Activated CD4-positive, alpha-beta T cell treated with anti-CD3 and anti-CD28 coated beads for 36 hours (primary cell): ENCODE measurements around the gene CAMSAP1. TPM values are rescaled to one million over a fixed set of nuclear protein-coding genes. Genes with fewer than 3 reads are reported as not detected.
"Not testable (repeated sequence)": the region's sequence is repeated elsewhere in the genome, so short reads cannot be mapped to it uniquely, and the experiment has no call there.

Experiments used
- ATAC-seq: fragments of 200-7000 bp; cut with Tn5 transposase; one replicate; pipeline ENCODE4 v1.10.0; 2021; ENCODE audit warnings: mild to moderate bottlenecking, moderate library complexity
- CTCF ChIA-PET: fragments of 350-600 bp; sonication (Branson Sonifier 250); formaldehyde crosslinking; loops from one replicate; lab custom pipeline; 2021; ENCODE audit warnings: antibody characterized with exemption; lab: Charles Lee
- POLR2A ChIA-PET: fragments of 350-600 bp; sonication (Branson Sonifier 250); formaldehyde crosslinking; loops from one replicate; lab custom pipeline; 2021; ENCODE audit warnings: antibody characterized with exemption, inconsistent platforms; lab: Charles Lee
- DNase-seq: peaks from one replicate; pipeline ENCODE4 v3.0.0-alpha.2; 2020
- H3K27ac Mint-ChIP-seq: one replicate; pipeline ENCODE4 v1.8.0; 2021; ENCODE audit warnings: mixed read lengths
- H3K27me3 Mint-ChIP-seq: one replicate; pipeline ENCODE4 v1.8.0; 2021; ENCODE audit warnings: mixed read lengths
- H3K36me3 Mint-ChIP-seq: one replicate; pipeline ENCODE4 v1.8.0; 2021; ENCODE audit warnings: low read depth, mixed read lengths
- H3K4me1 Mint-ChIP-seq: one replicate; pipeline ENCODE4 v1.8.0; 2021; ENCODE audit warnings: mixed read lengths
- H3K4me3 Mint-ChIP-seq: one replicate; pipeline ENCODE4 v1.8.0; 2021; ENCODE audit warnings: mild to moderate bottlenecking, moderate library complexity, mixed read lengths
- H3K9me3 Mint-ChIP-seq: one replicate; pipeline ENCODE4 v1.8.0; 2021; ENCODE audit warnings: low read depth, mixed read lengths
- intact Hi-C, 2 experiments: fragments of 100-400 bp; cut with DNase I in 1 of 2; cut with micrococcal nuclease in 1 of 2; formaldehyde crosslinking; loops; one replicate each; pipeline versions ENCODE4 v1.14.2 to v1.15.1; 2022 to 2024; cut with DNase I, micrococcal nuclease
- total RNA-seq, 2 experiments: library from RNA; stranded (reverse); gene quantifications; one replicate each; pipeline ENCODE4 v1.2.3, GENCODE V29; 2021

Gene CAMSAP1
- total RNA-seq, 2 experiments from 2014 or later = 31.2 to 33.4 TPM

DNA sequence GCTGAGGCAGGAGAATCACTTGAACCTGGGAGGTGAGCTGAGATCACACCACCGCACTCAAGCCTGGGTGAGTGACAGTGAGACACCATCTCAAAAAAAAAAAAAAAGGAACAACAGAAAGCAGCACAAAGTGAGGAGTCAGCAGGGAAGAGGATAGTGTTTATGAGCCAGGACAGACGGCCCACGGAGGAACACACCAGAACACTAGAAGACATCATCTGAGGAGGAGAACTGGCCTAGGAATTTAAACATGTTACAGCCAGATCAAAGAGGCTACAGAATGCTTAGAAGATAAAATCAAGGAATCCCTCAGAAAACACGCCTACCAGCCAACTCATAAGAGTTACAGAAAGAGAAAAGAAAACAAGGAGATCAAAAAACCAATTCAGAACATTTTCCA, 41.6 kb upstream of the CAMSAP1 start:
- CTCF ChIA-PET = no interaction called here
- ATAC-seq (no peak), DNase-seq (no peak)
- H3K36me3 Mint-ChIP-seq = peaks cover 49% of the 10 kb centered on the region
- H3K27me3 Mint-ChIP-seq = no peaks in the 10 kb centered on the region
- no peak overlapping the region for H3K4me3 Mint-ChIP-seq
- peaks cover 4% of the 10 kb centered on the region for H3K4me1 Mint-ChIP-seq
- POLR2A ChIA-PET = no interaction called here
- intact Hi-C loops = no loop called here
- H3K9me3 Mint-ChIP-seq = no peaks in the 10 kb centered on the region
- H3K27ac Mint-ChIP-seq = no peak overlapping the region

DNA sequence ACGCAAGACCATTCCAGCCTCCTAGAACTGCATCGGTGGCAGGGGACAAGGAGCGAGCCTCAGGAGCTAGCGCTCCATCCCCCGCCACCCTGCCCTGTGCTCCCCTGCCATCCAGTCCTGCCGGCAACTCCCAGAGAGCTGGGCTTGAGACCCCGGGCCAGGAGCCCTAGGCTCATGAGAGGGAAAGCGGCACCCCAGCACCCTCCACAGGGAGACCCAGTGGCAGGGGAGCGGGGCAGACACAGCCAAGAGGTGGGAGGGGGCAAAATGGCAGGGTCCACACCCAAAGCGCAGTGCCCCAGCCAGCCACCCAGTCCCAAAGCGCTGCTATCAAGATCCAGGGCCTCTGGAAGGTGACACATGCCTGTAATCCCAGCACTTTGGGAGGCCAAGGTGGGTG, 41.1 kb upstream of the CAMSAP1 start:
- Mint-ChIP-seq H3K27ac (no peak overlapping the region), H3K9me3 (no peaks in the 10 kb centered on the region), H3K27me3 (no peaks in the 10 kb centered on the region), H3K36me3 (peaks cover 51% of the 10 kb centered on the region), H3K4me1 (peaks cover 4% of the 10 kb centered on the region), H3K4me3 (no peak overlapping the region)
- ATAC-seq (no peak), DNase-seq (no peak)
- POLR2A ChIA-PET = no interaction called here
- CTCF ChIA-PET = no interaction called here
- intact Hi-C loops = no loop called here

DNA sequence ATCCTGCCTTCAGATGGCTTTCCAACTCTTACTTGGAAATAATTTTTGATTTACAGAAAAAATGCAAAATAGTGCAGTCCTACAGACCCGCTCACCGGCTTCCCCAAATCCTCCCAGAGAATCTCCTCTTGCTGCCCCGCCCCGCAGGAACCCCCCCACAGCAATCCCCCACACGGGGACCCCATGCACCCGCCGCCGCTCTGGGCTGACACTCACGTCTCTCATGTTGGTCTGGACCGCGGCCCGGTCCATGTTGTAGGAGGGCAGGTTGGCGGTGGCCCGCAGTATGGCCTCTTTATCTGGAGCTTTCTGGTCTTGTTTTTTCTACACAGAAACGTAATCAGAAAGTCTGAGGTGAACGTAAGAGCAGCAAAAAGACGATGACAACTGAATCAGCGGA, 40.2 kb upstream of the CAMSAP1 start:
- POLR2A ChIA-PET = interaction anchor here (0.6 kb wide), 1 partner anchor 89 kb away, joined by 3 read pairs; no protein-coding TSS in a partner anchor
- no peak overlapping the region for H3K4me3 Mint-ChIP-seq
- H3K27ac Mint-ChIP-seq = no peak overlapping the region
- CTCF ChIA-PET = no interaction called here
- intact Hi-C loops = no loop called here
- H3K4me1 Mint-ChIP-seq = peaks cover 4% of the 10 kb centered on the region
- peaks cover 53% of the 10 kb centered on the region for H3K36me3 Mint-ChIP-seq
- no peaks in the 10 kb centered on the region for H3K9me3 Mint-ChIP-seq
- ATAC-seq = no peak
- DNase-seq = no peak
- H3K27me3 Mint-ChIP-seq = no peaks in the 10 kb centered on the region

DNA sequence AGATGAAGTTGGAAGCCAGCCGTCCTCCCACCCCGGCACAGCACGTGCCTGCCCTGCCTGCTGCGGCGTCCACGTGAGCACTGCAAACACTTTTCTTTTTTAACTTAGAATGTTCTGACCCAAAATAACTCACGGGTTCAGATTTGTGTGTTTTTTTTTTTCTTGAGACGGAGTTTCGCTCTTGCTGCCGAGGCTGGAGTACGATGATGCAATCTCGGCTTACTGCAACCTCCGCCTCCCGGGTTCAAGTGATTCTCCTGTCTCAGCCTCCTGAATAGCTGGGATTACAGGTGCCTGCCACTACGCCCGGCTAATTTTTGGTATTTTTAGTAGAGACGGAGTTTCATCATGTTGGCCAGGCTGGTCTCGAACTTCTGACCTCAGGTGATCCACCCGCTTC, 39.8 kb upstream of the CAMSAP1 start:
- H3K27me3 Mint-ChIP-seq, CTCF ChIA-PET, H3K27ac Mint-ChIP-seq, H3K4me1 Mint-ChIP-seq, DNase-seq, H3K9me3 Mint-ChIP-seq, ATAC-seq, intact Hi-C loops, H3K4me3 Mint-ChIP-seq, POLR2A ChIA-PET: not testable (repeated sequence)
- H3K36me3 Mint-ChIP-seq = peaks cover 49% of the 10 kb centered on the region

DNA sequence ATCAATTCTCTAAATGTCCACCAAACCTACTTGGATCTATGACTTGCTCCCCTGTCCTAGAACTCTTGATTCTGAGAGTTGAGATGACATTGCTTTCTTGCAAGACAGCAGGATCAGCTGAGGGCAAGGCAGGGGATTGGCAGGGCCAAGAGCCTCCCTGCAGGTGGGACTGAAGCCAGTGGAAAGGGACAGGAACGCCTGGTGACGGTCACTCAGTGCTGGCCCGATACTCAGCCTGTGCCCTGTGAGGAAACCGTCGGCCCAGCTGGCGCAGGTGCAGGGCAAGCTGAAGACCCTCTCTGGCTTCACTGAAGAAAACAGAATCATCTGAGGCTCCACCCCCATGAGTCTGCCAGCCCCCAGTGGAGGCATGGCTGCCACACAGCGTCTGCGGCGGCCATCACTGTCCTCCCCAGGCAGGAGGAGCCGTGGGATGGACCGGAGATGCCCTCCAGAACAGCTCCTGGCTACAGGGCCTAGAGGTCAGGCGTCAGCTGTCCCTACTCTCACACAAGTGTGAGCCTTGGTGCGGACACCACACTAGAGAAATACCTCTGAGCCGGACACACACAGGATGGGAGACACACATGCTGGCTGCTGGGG, 39.1 kb upstream of the CAMSAP1 start:
- POLR2A ChIA-PET = no interaction called here

DNA sequence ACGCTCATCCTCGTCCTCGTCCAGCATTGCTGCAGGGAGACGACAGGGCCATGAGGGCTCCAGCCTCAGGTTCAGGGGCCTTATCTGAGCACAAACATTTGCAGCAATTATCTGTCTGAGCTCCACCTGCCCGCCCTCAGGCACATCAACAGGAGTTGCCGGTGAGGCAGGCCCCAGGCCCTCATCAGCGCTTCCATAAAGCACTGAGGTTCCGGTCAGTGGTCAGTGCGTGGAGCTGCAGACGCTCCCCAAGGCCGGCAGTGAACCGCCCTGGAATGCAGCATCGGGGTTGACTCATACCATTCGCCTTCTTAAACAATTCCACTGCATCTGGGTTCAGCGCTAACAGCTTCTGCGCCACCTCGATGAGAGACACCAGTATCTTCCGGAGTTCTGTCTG, 38.6 kb upstream of the CAMSAP1 start:
- H3K4me3 Mint-ChIP-seq = no peak overlapping the region
- ChIA-PET POLR2A (no interaction called here), CTCF (no interaction called here)
- no peaks in the 10 kb centered on the region for H3K9me3 Mint-ChIP-seq
- no peak overlapping the region for H3K27ac Mint-ChIP-seq
- DNase-seq (no peak), ATAC-seq (no peak)
- peaks cover 52% of the 10 kb centered on the region for H3K36me3 Mint-ChIP-seq
- peaks cover 4% of the 10 kb centered on the region for H3K4me1 Mint-ChIP-seq
- intact Hi-C loops = no loop called here
- no peaks in the 10 kb centered on the region for H3K27me3 Mint-ChIP-seq

More for the DNA sequence above, 39.1 kb upstream of the CAMSAP1 start:
- Mint-ChIP-seq H3K4me1 (peaks cover 4% of the 10 kb centered on the region), H3K27ac (no peak overlapping the region), H3K9me3 (no peaks in the 10 kb centered on the region), H3K27me3 (no peaks in the 10 kb centered on the region), H3K36me3 (peaks cover 50% of the 10 kb centered on the region), H3K4me3 (no peak overlapping the region)
- DNase-seq = no peak
- ATAC-seq = no peak
- intact Hi-C loops = no loop called here
- CTCF ChIA-PET = no interaction called here

DNA sequence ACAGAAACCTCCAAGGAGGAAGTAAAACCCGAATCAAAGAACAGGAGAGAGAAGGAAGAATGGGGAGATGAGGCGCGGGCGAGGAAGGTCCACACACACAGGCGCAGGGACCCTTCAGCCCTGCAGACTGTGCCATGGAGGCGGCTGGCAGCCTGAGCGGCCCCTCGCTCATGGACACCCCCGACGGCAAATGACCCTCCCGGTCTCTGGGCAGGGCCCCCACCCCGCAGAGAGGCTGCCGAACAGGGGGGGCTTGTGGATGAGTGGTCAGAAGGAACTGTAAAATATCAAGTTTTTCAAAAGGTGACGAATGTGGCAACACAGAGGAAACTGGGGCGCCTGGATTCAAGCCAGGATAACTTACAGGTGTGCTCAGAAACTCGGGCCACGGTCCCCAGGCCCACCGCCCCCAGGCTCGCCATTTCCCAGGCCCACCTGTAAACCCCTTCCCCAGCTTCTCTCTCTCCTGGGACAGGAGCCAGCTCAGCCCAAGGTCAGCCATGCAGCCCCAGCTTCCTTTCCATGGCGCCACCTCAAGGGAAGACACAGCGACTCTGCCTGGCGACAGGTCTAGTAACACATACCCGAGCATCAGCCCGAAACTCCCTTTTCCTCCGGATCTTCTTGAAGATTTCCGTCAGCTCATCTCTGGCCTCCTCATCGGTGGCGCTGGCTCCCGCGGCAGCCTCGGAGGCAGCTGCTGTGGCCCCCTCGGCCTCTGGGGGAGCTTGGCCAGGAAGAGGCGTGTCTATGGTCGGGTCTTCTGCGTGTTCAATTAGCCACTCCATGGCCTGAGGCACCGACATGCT, 37.3 kb upstream of the CAMSAP1 start:
- peaks cover 61% of the 10 kb centered on the region for H3K36me3 Mint-ChIP-seq
- H3K4me3 Mint-ChIP-seq = no peak overlapping the region
- DNase-seq = no peak
- ATAC-seq = no peak
- ChIA-PET POLR2A (no interaction called here), CTCF (interaction anchor here (1.0 kb wide), 1 partner anchor 47 kb away, joined by 4 read pairs; no protein-coding TSS in a partner anchor)
- intact Hi-C loops = no loop called here
- no peaks in the 10 kb centered on the region for H3K9me3 Mint-ChIP-seq
- peaks cover 7% of the 10 kb centered on the region for H3K4me1 Mint-ChIP-seq
- no peak overlapping the region for H3K27ac Mint-ChIP-seq
- no peaks in the 10 kb centered on the region for H3K27me3 Mint-ChIP-seq

DNA sequence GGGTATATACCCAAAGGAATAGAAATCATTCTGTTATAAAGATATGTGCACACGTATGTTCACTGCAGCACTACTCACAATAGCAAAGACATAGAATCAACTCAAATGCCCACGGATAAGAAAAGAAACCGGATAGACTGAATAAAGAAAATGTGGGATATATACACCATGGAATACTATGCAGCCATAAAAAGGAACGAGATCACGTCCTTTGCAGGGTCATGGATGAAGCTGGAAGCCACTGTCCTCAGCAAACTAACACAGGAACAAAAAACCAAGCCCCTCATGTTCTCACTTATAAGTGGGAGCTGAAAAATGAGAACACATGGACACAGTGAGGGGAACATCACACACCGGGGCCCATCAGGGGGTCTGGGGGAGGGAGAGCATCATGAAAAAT, 36.3 kb upstream of the CAMSAP1 start:
- H3K27me3 Mint-ChIP-seq, H3K9me3 Mint-ChIP-seq, POLR2A ChIA-PET, H3K27ac Mint-ChIP-seq, H3K4me1 Mint-ChIP-seq, CTCF ChIA-PET, ATAC-seq, H3K4me3 Mint-ChIP-seq, DNase-seq, intact Hi-C loops: not testable (repeated sequence)
- peaks cover 63% of the 10 kb centered on the region for H3K36me3 Mint-ChIP-seq

DNA sequence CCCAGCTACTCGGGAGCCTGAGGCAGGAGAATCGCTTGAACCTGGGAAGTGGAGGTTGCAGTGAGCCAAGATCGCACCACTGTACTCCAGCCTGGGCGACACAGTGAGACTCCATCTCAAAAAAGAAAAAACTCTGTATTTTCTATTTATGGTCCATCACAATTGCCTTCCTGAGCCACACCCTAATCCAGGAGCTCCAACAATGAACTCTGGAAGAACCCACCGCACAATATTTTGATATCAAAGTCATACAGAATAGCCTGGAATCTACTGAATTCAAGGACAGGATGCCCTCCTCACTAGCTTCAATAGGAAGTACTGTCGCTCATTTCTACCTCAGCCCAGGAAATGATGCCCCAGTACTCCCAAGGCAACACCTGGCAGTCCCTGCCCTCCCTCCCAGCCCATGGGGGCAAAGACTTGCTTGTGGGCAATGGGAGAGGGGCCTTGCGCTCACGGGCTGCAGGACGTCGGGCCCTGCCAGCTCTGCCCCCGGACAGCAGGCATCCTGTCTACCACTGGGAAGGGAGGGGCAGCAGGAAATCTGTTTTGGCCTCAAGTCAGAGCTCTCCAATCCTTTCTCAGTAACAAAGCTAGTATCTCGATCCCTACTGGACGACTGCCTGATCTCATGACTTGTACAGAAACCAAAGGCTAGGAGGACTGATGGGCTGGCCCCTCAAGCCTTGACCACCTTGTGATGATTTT, 34.1 kb upstream of the CAMSAP1 start:
- intact Hi-C loops = no loop called here
- CTCF ChIA-PET = no interaction called here
- H3K36me3 Mint-ChIP-seq = peaks cover 73% of the 10 kb centered on the region

DNA sequence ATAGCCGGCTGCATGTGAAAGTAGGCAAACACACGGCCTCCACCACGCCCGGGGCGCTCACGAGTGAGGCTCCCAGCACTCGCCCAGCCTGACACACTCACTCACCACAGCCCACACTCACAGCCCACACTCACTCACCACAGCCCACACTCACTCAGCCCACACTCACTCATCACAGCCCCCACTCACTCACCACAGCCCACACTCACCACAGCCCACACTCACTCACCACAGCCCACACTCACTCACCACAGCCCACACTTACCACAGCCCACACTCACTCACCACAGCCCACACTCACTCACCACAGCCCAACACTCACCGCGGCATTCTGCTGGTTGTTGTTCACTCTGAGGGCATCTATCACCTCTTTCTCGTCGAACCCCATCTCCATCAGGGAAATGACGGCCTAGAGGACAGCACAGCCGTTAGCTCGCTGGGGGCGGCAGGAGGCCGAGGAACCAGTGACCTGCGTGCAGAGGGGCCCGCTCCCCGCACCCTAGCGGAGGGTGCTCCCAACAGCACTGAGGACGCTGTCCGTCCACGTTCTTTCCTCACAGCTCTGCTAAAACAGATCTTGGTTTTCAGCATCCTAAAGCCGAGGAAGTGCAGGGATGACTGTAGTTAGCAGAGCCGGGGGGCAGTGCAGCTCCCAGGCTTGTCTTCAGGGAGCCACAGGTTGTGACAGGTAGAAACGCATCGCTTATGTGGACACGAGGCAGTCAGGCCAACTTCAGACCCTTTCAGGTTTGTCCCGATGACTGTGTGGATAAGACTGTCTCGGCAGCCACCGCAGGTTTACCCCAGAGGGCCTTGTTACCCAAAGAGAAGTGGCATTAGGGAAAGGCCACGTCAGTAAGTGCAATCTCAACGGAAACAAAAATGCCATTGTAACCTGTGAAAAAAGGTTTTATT, 32.3 kb upstream of the CAMSAP1 start:
- H3K27ac Mint-ChIP-seq = peak overlapping the region; percentile 84
- H3K4me3 Mint-ChIP-seq = peak overlapping the region; percentile 71
- peaks cover 71% of the 10 kb centered on the region for H3K36me3 Mint-ChIP-seq
- peak; percentile 69 for ATAC-seq
- H3K27me3 Mint-ChIP-seq = no peaks in the 10 kb centered on the region
- ChIA-PET CTCF (no interaction called here), POLR2A (no interaction called here)
- H3K4me1 Mint-ChIP-seq = peaks cover 8% of the 10 kb centered on the region
- intact Hi-C loops = loop anchor here (1.0 kb wide), 3 partner anchors 14 to 34 kb away; partner anchors contain the start of gene UBAC1 (in 1 of the 2)
- DNase-seq = peak; percentile 71
- peaks cover 3% of the 10 kb centered on the region for H3K9me3 Mint-ChIP-seq

More for the DNA sequence above, 34.1 kb upstream of the CAMSAP1 start:
- no peak overlapping the region for H3K4me3 Mint-ChIP-seq
- POLR2A ChIA-PET = interaction anchor here (1.3 kb wide), 1 partner anchor 16 kb away, joined by 5 read pairs; no protein-coding TSS in a partner anchor
- H3K9me3 Mint-ChIP-seq = peaks cover 3% of the 10 kb centered on the region
- H3K4me1 Mint-ChIP-seq = peaks cover 8% of the 10 kb centered on the region
- no peaks in the 10 kb centered on the region for H3K27me3 Mint-ChIP-seq
- DNase-seq (no peak), ATAC-seq (no peak)
- no peak overlapping the region for H3K27ac Mint-ChIP-seq
